SK-N-MC (cell line): ENCODE data around the gene GTF2I.
"Not testable (repeated sequence)": the region's sequence is repeated elsewhere in the genome, so short reads cannot be mapped to it uniquely, and the experiment has no call there.

Experiments
- DNase-seq: peaks from one replicate; pipeline ENCODE4 v3.0.0-alpha.2; 2011; ENCODE audit warnings: low read depth, low spot score
- H3K27ac ChIP-seq: fragments of 200-600 bp; sonication (generic); 2 replicates; pipeline ENCODE4 v1.5.1; 2016; ENCODE audit warnings: mixed run types
- H3K36me3 ChIP-seq: fragments of 200-600 bp; sonication (generic); 2 replicates; pipeline ENCODE4 v1.6.1; 2017; ENCODE audit warnings: antibody characterized with exemption, low read length, mixed read lengths; ENCODE audit not compliant: insufficient read depth
- H3K4me3 ChIP-seq: fragments of 200-600 bp; sonication (generic); 2 replicates; pipeline ENCODE4 v1.5.1; 2016
- H3K9ac ChIP-seq: fragments of 200-600 bp; sonication (generic); 2 replicates; pipeline ENCODE4 v1.8.0; 2017; ENCODE audit warnings: mixed run types, mixed read lengths; ENCODE audit not compliant: insufficient read length
- H3K9me3 ChIP-seq: fragments of 200-600 bp; sonication (generic); 2 replicates; pipeline ENCODE4 v1.6.1; 2017; ENCODE audit warnings: low read depth, mild to moderate bottlenecking, antibody characterized with exemption, low read length, moderate library complexity, mixed read lengths
- EZH2 ChIP-seq: fragments of 200-600 bp; sonication (generic); IDR thresholded peaks from one replicate; pipeline ENCODE4 v1.6.1; 2017; ENCODE audit warnings: antibody characterized with exemption
- FOXP2 ChIP-seq: optimal IDR thresholded peaks from 2 replicates; pipeline ENCODE3; 2011; ENCODE audit warnings: mild to moderate bottlenecking, moderate library complexity; ENCODE audit not compliant: insufficient read depth; ENCODE audit errors: extremely low read length, control extremely low read depth
- POLR2AphosphoS5 ChIP-seq: IDR thresholded peaks from 2 replicates; pipeline ENCODE4 v1.6.1; 2012; ENCODE audit warnings: mild to moderate bottlenecking, low read depth, low read length, borderline replicate concordance

The GTF2I gene

DNA sequence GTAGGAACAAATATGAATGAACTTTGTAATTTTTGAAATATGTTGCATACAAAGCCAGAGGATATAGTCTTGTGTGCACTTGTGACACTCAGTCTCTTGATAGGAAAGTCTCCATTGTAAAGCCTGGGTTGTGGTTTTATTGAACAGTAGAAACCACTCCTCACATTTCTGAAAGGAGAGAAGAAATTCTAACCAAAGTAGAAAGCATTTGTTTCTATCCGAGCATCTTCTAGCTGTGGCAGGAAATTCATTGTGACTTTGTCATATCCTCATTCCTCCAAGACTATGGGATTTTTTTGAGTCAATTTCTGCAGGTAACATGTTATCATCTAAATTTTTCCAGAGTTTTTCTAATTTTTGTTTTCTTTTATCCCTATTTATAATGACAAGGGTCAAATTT lies 60.8 kb downstream of the GTF2I start:
- Histone ChIP-seq H3K4me3 (no peak overlapping the region), H3K36me3 (peaks cover 80% of the 10 kb centered on the region), H3K9me3 (no peaks in the 10 kb centered on the region), H3K9ac (no peak overlapping the region), H3K27ac (no peak overlapping the region)
- no peak for TF ChIP-seq FOXP2
- no peak for TF ChIP-seq EZH2
- TF ChIP-seq POLR2AphosphoS5: no peak
- no peak for DNase-seq

- Histone ChIP-seq H3K9ac (no peak overlapping the region), H3K27ac (no peak overlapping the region), H3K9me3 (no peaks in the 10 kb centered on the region), H3K4me3 (no peak overlapping the region), H3K36me3 (peaks cover 56% of the 10 kb centered on the region)
- DNase-seq: no peak
- TF ChIP-seq POLR2AphosphoS5 (no peak), EZH2 (no peak), FOXP2 (no peak)
These were observed 64.6 kb downstream of the GTF2I start for GRCh38 chr7:74722153-74722552.

DNA sequence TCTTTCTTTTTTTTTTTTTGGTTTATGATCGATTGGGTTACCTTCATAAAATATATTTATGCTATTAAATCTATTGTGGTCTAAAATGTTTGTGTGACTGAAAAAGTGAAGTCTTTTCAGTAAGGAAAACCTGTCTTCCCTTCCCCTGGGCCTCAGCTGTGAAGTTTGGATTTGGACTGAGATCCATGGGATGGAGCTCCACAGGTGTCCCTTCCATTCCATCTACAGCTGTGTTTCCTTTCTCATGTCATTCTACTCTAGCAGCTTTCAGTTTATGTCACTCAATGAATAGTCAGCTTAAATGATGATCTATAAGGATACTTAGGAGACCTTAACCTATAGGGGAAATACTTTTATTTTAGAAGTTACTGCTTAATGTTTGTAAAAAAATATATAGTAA lies 68.3 kb downstream of the GTF2I start:
- no peak for DNase-seq
- H3K9ac ChIP-seq: no peak overlapping the region
- no peak for TF ChIP-seq POLR2AphosphoS5
- no peak for TF ChIP-seq FOXP2
- no peak for TF ChIP-seq EZH2
- no peak overlapping the region for H3K4me3 ChIP-seq
- H3K36me3 ChIP-seq: peaks cover 32% of the 10 kb centered on the region
- H3K9me3 ChIP-seq: no peaks in the 10 kb centered on the region
- H3K27ac ChIP-seq: no peak overlapping the region

- no peak for DNase-seq
- Histone ChIP-seq H3K27ac (no peak overlapping the region), H3K9ac (no peak overlapping the region), H3K36me3 (peaks cover 32% of the 10 kb centered on the region), H3K9me3 (no peaks in the 10 kb centered on the region), H3K4me3 (no peak overlapping the region)
- TF ChIP-seq FOXP2 (no peak), EZH2 (no peak), POLR2AphosphoS5 (no peak)
These were observed 69.0 kb downstream of the GTF2I start for GRCh38 chr7:74726309-74727101.

GRCh38 chr7:74728686-74729085 lies 71.2 kb downstream of the GTF2I start:
- not testable (repeated sequence) for H3K9ac ChIP-seq, H3K27ac ChIP-seq, H3K9me3 ChIP-seq, DNase-seq, H3K4me3 ChIP-seq
- peaks cover 16% of the 10 kb centered on the region for H3K36me3 ChIP-seq

DNA sequence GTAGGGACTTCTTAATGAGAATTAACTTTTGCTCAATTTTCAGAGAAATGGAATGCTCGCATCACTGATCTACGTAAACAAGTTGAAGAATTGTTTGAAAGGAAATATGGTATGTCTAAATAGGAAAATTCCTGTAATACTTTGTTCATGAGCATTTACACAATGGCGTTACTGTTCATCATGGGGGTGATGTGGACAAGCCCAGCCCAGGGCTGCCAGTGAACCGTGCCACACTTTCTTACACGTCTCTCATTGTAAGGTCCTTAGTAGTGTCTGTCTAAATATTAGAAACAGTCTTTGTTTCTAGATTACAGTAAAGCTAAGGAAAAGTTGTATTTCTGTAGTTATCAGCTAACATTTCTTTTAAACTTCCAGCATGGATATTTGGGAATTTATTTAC lies 72.7 kb downstream of the GTF2I start:
- not testable (repeated sequence) for H3K9me3 ChIP-seq, H3K36me3 ChIP-seq, H3K4me3 ChIP-seq

GRCh38 chr7:74739974-74740703 lies 82.6 kb downstream of the GTF2I start:
- H3K9me3 ChIP-seq, DNase-seq, H3K27ac ChIP-seq, H3K4me3 ChIP-seq, H3K36me3 ChIP-seq, H3K9ac ChIP-seq: not testable (repeated sequence)

More for the DNA sequence above, 72.7 kb downstream of the GTF2I start:
- not testable (repeated sequence) for H3K9ac ChIP-seq, DNase-seq, H3K27ac ChIP-seq

GRCh38 chr7:74743936-74744557 lies 86.5 kb downstream of the GTF2I start:
- not testable (repeated sequence) for H3K9me3 ChIP-seq, DNase-seq, H3K36me3 ChIP-seq, H3K27ac ChIP-seq, H3K4me3 ChIP-seq, H3K9ac ChIP-seq

DNA sequence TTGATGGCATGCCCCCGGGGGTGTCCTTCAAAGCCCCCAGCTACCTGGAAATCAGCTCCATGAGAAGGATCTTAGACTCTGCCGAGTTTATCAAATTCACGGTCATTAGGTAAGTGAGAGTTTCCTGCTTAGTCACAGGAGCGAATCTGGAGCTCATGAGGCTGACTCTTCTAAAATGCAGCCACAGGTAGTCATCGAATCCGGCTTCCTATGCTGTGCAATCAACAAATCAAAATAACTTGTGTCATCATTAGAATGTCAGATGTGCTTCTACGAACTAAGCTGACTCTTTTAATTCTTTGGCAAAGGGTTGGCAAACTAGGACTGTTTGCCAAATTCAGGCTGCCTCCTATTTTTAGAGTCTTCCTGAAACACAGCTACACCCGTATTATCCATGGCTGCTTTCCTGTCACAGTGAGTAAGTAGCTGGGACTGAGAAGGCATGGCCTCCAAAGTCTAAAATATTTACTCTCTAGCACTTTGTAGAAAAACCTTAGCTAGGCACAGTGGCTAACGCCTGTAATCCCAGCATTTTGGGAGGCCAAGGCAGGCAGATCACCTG lies 96.5 kb downstream of the GTF2I start:
- H3K4me3 ChIP-seq, H3K9me3 ChIP-seq, DNase-seq, H3K9ac ChIP-seq, H3K27ac ChIP-seq, H3K36me3 ChIP-seq: not testable (repeated sequence)

GRCh38 chr7:74756673-74757072 lies 99.2 kb downstream of the GTF2I start:
- H3K9ac ChIP-seq, H3K36me3 ChIP-seq, H3K9me3 ChIP-seq, H3K27ac ChIP-seq, H3K4me3 ChIP-seq, DNase-seq: not testable (repeated sequence)

DNA sequence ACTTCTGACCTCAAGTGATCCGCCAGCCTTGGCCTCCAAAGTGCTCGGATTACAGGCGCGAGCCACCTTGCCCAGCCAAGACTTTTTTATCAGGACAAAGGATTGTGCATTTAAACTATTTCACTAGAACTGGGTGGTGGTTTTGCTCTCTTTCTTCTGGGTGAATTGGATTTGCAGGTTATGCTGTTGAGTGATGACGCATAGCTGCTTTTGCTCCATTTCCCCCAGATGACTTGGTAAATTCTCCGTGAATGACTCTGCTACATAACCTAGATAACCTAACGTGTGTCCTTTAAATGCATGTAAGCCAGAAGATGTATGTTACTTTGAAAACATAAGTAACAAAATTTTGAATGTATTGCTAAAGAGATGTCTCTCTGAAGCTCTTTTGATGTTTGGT lies 100.8 kb downstream of the GTF2I start:
- not testable (repeated sequence) for H3K9ac ChIP-seq, H3K4me3 ChIP-seq, H3K9me3 ChIP-seq, H3K36me3 ChIP-seq, DNase-seq, H3K27ac ChIP-seq

DNA sequence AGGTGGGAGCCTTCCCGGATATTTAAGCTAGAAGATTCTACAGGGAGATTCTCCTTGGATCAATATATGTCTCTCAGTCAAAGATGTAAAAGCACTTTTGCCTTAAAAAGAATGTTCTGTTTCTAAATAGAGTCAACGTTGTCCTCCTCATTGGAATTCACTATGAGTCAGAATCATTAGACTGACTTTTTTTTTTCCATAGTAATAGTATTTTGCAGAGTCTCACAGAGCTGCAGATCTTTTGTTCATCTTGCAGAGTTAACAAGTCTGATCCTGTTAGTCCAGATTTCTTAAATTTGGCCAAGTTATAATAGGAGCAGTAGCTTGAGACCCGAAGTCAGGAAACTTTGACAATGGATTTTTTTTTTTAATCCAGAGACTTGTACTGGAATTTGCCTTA lies 101.5 kb downstream of the GTF2I start:
- not testable (repeated sequence) for H3K36me3 ChIP-seq, H3K9ac ChIP-seq, H3K9me3 ChIP-seq, DNase-seq, H3K27ac ChIP-seq, H3K4me3 ChIP-seq
